Karpas-422 (cell line): ENCODE data around the gene TRABD. TPM values are rescaled to one million over a fixed set of nuclear protein-coding genes. Genes with fewer than 3 reads are reported as not detected.
A peak's percentile ranks its signal among the peaks of the same experiment; 100 is the strongest.

Experiments used
- DNase-seq: peaks from one replicate; pipeline ENCODE4 v3.0.0-alpha.2; 2015
- H2AFZ ChIP-seq: fragments of 200-600 bp; sonication (generic); 2 replicates; pipeline ENCODE4 v1.6.1; 2014; ENCODE audit warnings: antibody characterized with exemption, low read length, mixed read lengths
- H3K27ac ChIP-seq: fragments of 200-600 bp; sonication (generic); 2 replicates; pipeline ENCODE4 v1.5.1; 2014; ENCODE audit warnings: mild to moderate bottlenecking, low read length, moderate library complexity
- H3K27me3 ChIP-seq: fragments of 200-600 bp; sonication (generic); 2 replicates; pipeline ENCODE4 v1.6.1; 2014; ENCODE audit warnings: low read length, mixed read lengths
- H3K36me3 ChIP-seq: fragments of 200-600 bp; sonication (generic); 2 replicates; pipeline ENCODE4 v1.6.1; 2014; ENCODE audit warnings: low read length, mixed read lengths; ENCODE audit not compliant: insufficient read depth
- H3K4me1 ChIP-seq: fragments of 200-600 bp; sonication (generic); 2 replicates; pipeline ENCODE4 v1.6.1; 2014; ENCODE audit warnings: mild to moderate bottlenecking, low read length, mixed read lengths
- H3K4me2 ChIP-seq: fragments of 200-600 bp; sonication (generic); 2 replicates; pipeline ENCODE4 v1.6.1; 2014; ENCODE audit warnings: low read length, low read depth, mild to moderate bottlenecking; ENCODE audit not compliant: poor library complexity, severe bottlenecking
- H3K4me3 ChIP-seq: fragments of 200-600 bp; sonication (generic); 2 replicates; pipeline ENCODE4 v1.5.1; 2014; ENCODE audit warnings: mild to moderate bottlenecking, antibody characterized with exemption, low read length, mixed read lengths
- H3K79me2 ChIP-seq: fragments of 200-600 bp; sonication (generic); 2 replicates; pipeline ENCODE4 v1.6.1; 2014; ENCODE audit warnings: mild to moderate bottlenecking, low read length, mixed read lengths
- H3K9ac ChIP-seq: fragments of 200-600 bp; sonication (generic); 2 replicates; pipeline ENCODE4 v1.6.0; 2014; ENCODE audit warnings: low read length
- H3K9me2 ChIP-seq: fragments of 200-600 bp; sonication (generic), shearing (Covaris generic); replicated peaks from 2 replicates; pipeline ENCODE4 v1.6.0; 2014; ENCODE audit warnings: mild to moderate bottlenecking, low read length, moderate library complexity; ENCODE audit not compliant: insufficient read depth
- H3K9me3 ChIP-seq: fragments of 300-700, 200-600 bp; sonication (generic); 2 replicates; pipeline ENCODE4 v1.6.1; 2014; ENCODE audit warnings: low read length, mixed read lengths
- H4K20me1 ChIP-seq: fragments of 200-600 bp; sonication (generic); 2 replicates; pipeline ENCODE4 v1.6.1; 2014; ENCODE audit warnings: mild to moderate bottlenecking, antibody characterized with exemption, low read length, low read depth; ENCODE audit not compliant: insufficient read depth
- total RNA-seq: library from RNA; depleted of rRNA; stranded (reverse); fragments of >200 nt; shearing (Covaris generic); gene quantifications from 2 replicates; pipeline ENCODE4 v1.2.3, GENCODE V29; 2014; ENCODE audit warnings: low replicate concordance

Gene TRABD
- total RNA-seq, 1 experiment from 2014 or later = 46.7 TPM

DNA sequence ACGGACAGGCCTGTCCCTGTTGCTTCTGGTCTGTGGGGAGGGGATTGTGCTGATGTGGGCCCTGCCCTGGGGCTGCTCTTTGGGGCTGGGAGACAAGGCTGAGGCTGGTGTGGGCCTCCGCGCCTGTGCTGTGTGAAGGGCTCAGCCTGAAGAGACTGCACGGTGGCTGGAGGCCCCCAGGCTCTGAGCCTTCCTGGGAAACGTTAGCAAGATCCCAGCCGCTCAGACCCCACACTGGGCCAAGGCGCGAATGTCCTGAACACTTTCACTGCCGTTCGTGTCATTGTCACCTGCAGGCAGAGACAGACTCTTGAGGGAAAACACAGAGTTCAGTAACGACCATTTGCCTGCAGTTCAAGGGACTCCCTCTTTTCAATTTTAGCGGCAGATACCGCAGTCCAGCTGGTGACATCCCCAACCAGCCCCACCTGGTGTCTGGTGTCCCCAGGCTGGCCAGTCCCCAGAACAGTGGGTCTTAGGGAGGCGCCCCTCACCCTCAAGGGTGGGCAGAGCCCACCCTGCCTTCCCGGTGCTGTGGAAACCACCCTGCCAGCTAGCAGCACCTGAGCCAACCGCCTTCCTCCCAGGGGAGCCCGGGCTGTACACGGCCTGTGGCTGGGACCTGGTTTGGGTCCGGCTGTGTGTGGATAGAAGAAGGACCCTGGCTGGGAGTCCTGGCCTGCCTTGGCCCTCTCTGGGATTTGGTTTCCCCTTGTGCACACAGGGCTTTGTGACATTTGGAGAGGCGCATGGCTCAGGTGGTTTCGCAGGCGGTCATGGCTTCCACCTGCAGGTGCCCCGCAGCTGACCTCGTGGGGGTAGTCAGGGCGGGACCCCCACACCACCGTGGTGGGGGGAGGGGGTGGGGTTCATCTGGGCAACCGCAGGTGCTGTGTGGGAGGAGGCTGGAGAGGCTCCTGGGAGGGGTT lies 9.5 kb upstream of the TRABD start:
- Histone ChIP-seq H3K36me3 (no peaks in the 10 kb centered on the region), H3K9me2 (no peaks in the 10 kb centered on the region), H3K27ac (no peak overlapping the region), H4K20me1 (no peaks in the 10 kb centered on the region), H3K4me1 (peaks cover 8% of the 10 kb centered on the region), H3K27me3 (no peaks in the 10 kb centered on the region), H3K9me3 (no peaks in the 10 kb centered on the region), H3K9ac (no peak overlapping the region), H3K79me2 (no peaks in the 10 kb centered on the region), H2AFZ (no peak overlapping the region), H3K4me2 (no peak overlapping the region), H3K4me3 (no peak overlapping the region)
- peak; percentile 31 for DNase-seq

DNA sequence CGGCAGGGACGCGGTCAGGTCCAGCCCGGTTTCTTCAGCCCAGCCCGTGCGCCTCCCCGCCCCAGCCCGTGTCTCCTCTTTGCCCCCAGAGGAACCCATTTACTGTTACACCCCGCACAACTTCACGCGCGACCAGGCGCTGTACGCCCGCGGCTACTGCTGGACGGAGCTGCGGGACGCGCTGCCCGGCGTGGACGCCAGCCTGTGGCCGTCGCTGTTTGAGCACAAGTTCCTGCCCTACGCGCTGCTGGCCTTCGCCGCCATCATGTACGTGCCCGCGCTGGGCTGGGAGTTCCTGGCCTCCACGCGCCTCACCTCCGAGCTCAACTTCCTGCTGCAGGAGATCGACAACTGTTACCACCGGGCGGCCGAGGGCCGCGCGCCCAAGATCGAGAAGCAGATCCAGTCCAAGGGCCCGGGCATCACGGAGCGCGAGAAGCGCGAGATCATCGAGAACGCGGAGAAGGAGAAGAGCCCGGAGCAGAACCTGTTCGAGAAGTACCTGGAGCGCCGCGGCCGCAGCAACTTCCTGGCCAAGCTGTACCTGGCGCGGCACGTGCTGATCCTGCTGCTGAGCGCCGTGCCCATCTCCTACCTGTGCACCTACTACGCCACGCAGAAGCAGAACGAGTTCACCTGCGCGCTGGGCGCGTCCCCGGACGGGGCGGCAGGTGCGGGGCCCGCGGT lies 8.7 kb upstream of the TRABD start:
- Histone ChIP-seq H3K4me2 (no peak overlapping the region), H3K9ac (no peak overlapping the region), H4K20me1 (no peaks in the 10 kb centered on the region), H3K36me3 (no peaks in the 10 kb centered on the region), H2AFZ (no peak overlapping the region), H3K27me3 (no peaks in the 10 kb centered on the region), H3K9me3 (no peaks in the 10 kb centered on the region), H3K27ac (no peak overlapping the region), H3K4me1 (peaks cover 8% of the 10 kb centered on the region), H3K4me3 (no peak overlapping the region), H3K9me2 (no peaks in the 10 kb centered on the region), H3K79me2 (no peaks in the 10 kb centered on the region)
- DNase-seq = no peak

GRCh38 chr22:50177537-50178470 lies 7.9 kb upstream of the TRABD start:
- no peaks in the 10 kb centered on the region for H3K79me2 ChIP-seq
- no peak overlapping the region for H3K4me2 ChIP-seq

DNA sequence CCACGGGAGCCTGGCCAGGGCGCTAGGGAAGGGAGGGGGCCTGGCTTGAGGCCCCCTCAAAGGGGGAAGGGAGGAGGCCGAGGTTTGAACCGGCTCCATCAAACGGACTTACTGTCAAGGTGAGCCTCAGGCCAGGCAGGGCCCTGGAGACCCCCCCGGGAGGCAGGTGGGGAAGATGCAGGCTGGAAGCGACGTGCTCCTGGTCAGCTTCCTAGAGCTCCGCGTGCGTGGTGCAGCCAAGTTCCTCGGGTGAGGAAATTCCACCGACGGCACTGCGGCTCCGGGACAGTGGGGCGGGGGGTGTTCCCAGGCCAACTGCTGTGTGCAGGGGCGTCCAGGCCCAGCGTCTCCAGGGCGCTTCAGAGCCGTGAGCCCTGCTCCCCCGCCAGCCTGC lies 7.2 kb upstream of the TRABD start:
- no peaks in the 10 kb centered on the region for H3K27me3 ChIP-seq
- H3K9me2 ChIP-seq = no peaks in the 10 kb centered on the region
- no peak for DNase-seq
- no peaks in the 10 kb centered on the region for H3K79me2 ChIP-seq
- no peak overlapping the region for H3K9ac ChIP-seq
- no peaks in the 10 kb centered on the region for H3K9me3 ChIP-seq
- no peaks in the 10 kb centered on the region for H4K20me1 ChIP-seq
- no peak overlapping the region for H3K27ac ChIP-seq
- no peaks in the 10 kb centered on the region for H3K36me3 ChIP-seq
- H3K4me1 ChIP-seq = peaks cover 3% of the 10 kb centered on the region
- no peak overlapping the region for H3K4me3 ChIP-seq
- no peak overlapping the region for H2AFZ ChIP-seq
- H3K4me2 ChIP-seq = no peak overlapping the region

More at GRCh38 chr22:50177537-50178470, 7.9 kb upstream of the TRABD start:
- H3K27me3 ChIP-seq = no peaks in the 10 kb centered on the region
- H4K20me1 ChIP-seq = no peaks in the 10 kb centered on the region
- no peaks in the 10 kb centered on the region for H3K9me2 ChIP-seq
- DNase-seq = no peak
- no peak overlapping the region for H3K27ac ChIP-seq
- no peak overlapping the region for H3K9ac ChIP-seq
- H3K4me1 ChIP-seq = peaks cover 8% of the 10 kb centered on the region
- no peak overlapping the region for H2AFZ ChIP-seq
- no peaks in the 10 kb centered on the region for H3K36me3 ChIP-seq
- no peak overlapping the region for H3K4me3 ChIP-seq
- no peaks in the 10 kb centered on the region for H3K9me3 ChIP-seq

DNA sequence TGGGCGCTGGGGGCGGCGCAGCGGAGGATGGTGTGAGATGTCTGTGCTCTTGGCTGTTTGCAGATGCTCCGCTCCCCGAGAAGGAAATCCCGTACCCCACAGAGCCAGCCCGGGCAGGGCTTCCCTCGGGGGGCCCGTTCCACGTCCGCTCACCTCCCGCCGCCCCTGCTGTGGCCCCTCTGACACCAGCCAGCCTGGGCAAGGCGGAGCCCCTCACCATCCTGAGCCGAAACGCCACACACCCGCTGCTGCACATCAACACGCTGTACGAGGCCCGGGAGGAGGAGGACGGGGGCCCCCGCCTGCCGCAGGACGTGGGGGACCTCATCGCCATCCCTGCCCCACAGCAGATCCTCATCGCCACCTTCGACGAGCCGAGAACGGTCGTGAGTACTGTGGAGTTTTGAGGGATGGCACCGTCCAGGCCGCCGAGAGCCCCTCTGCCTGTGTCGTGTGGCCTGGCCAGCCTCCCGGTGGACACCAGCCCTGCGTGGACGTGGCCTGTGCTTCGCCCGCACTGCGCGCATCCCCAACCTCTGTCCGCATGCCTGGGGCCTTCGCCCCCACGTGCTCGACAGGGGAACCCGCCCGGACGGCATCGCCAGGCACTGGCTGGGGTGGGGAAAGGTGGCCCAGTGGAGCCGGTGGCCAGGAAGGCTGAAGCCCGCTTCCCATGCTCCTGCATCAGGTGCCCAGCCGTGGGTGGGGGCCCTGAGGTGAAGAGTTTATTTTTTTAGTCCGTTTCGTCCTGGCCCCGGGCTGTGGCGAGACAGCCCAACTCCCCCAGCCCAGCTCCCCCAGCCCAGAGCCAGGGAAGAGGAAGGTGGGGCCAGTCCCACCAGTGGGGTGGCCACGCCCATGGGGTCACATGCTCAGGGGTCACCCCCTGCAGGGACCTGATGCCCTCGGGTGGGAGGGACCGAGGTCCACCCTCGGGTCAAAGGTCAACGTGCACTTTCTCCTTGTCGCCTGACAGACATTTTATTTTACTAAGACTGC lies 6.5 kb upstream of the TRABD start:
- Histone ChIP-seq H3K79me2 (no peaks in the 10 kb centered on the region), H3K27ac (no peak overlapping the region), H3K9me2 (no peaks in the 10 kb centered on the region), H4K20me1 (peaks cover 2% of the 10 kb centered on the region; the same call in 1 of the 2 replicates), H3K4me3 (no peak overlapping the region), H3K27me3 (no peaks in the 10 kb centered on the region), H3K36me3 (no peaks in the 10 kb centered on the region), H2AFZ (no peak overlapping the region), H3K9me3 (no peaks in the 10 kb centered on the region), H3K4me1 (no peaks in the 10 kb centered on the region), H3K9ac (no peak overlapping the region), H3K4me2 (no peak overlapping the region)
- peak; percentile 31 for DNase-seq

DNA sequence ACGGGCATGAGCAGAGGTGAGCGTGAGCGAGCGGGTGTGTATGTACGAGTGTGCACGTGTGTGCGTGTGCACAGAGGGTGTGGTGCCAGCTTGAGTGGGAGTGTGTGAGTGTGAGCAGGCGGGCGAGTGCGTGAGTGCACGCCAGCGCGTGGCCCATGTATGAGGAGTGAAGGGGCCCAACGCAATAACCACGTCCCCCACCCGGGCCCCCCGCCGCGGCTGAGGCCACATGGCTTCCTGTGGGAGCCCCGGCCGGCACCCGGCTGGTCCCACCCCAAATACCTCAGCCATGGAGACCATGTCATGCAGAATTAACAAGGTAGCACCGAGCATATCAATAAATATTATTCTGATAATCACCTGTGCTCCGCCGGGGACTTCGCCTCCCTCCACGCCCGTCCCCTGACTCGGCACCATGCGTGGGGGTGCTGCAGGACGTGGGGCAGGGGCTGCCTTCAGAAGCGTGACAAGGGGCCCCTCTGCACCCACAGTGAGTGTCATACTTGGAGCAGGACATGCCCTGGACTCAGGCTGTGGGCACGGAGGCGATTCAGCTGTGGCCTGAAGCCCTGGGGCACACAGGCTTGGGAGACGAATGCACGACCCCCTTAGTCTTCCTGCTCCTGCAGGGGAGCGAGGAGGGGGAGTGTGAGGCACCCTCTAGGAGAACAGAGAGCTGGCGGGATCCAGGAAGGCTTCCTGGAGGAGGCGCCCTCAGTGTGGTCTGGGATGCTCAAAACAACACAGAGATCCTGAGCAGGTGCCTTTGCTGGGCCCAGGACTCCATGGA lies 5.6 kb upstream of the TRABD start:
- no peak overlapping the region for H3K4me3 ChIP-seq
- H3K9me2 ChIP-seq = no peaks in the 10 kb centered on the region

More for the DNA sequence above, 5.6 kb upstream of the TRABD start:
- Histone ChIP-seq H4K20me1 (peaks cover 3% of the 10 kb centered on the region; the same call in 1 of the 2 replicates), H2AFZ (no peak overlapping the region), H3K79me2 (no peaks in the 10 kb centered on the region), H3K36me3 (no peaks in the 10 kb centered on the region), H3K9me3 (no peaks in the 10 kb centered on the region), H3K4me2 (no peak overlapping the region), H3K4me1 (peaks cover under 1% of the 10 kb centered on the region; the same call in 1 of the 2 replicates), H3K9ac (no peak overlapping the region), H3K27ac (no peak overlapping the region), H3K27me3 (no peaks in the 10 kb centered on the region)
- peak; percentile 38 for DNase-seq
